Suprapubic skin (tissue), 3 donors: ENCODE results near the gene CCL19.

Experiments
- CTCF ChIP-seq, 2 donors: fragments of 200-600 bp in 1 of 2; fragments of 450-650 bp in 1 of 2; sonication (generic) in 1 of 2; IDR thresholded peaks; one replicate each; pipeline ENCODE4 v1.5.1; 2016 to 2019; ENCODE audit warnings: antibody characterized with exemption in 2 of 2, mild to moderate bottlenecking in 1 of 2, moderate library complexity in 1 of 2
- POLR2A ChIP-seq, 2 donors: fragments of 450-650 bp; IDR thresholded peaks; one replicate each; pipeline ENCODE4 v1.6.1; 2017; ENCODE audit warnings: antibody characterized with exemption in 2 of 2, mild to moderate bottlenecking in 2 of 2, moderate library complexity in 2 of 2

GRCh38 chr9:34651876-34652601, 39.0 kb downstream of the CCL19 start, which contains the start of gene IL11RA:
- TF ChIP-seq POLR2A (IDR thresholded peaks at IDR 0.05) (no peak), CTCF (IDR thresholded peaks at IDR 0.05) (no peak)
